Neural crest cell (in vitro differentiated cells): Measurements from ENCODE around the gene PADI1. TPM values are rescaled to one million over a fixed set of nuclear protein-coding genes. Genes with fewer than 3 reads are reported as not detected.

Source experiments
- DNase-seq: peaks from one replicate; pipeline ENCODE4 v3.0.0; 2021; ENCODE audit warnings: low read depth, mixed read lengths, low spot score
- H3K27ac Mint-ChIP-seq: one replicate; pipeline ENCODE4 v1.8.0; 2021; ENCODE audit warnings: mild to moderate bottlenecking, mixed read lengths; ENCODE audit not compliant: unreplicated experiment
- H3K27me3 Mint-ChIP-seq: 2 replicates; pipeline ENCODE4 v1.8.0; 2021; ENCODE audit warnings: low read depth, mild to moderate bottlenecking, mixed read lengths
- H3K36me3 Mint-ChIP-seq: 2 replicates; pipeline ENCODE4 v1.8.0; 2021; ENCODE audit warnings: low read depth, mild to moderate bottlenecking, mixed read lengths
- H3K4me1 Mint-ChIP-seq: 2 replicates; pipeline ENCODE4 v1.8.0; 2021; ENCODE audit warnings: mixed read lengths
- H3K4me3 Mint-ChIP-seq: one replicate; pipeline ENCODE4 v1.8.0; 2021; ENCODE audit warnings: mild to moderate bottlenecking, mixed read lengths
- H3K9me3 Mint-ChIP-seq: 2 replicates; pipeline ENCODE4 v1.8.0; 2021; ENCODE audit warnings: mixed read lengths
- total RNA-seq: library from RNA; stranded (reverse); gene quantifications from 2 replicates; pipeline ENCODE4 v1.2.1, GENCODE V29; 2021
- TF ChIP-seq, protein P1 (sequence below): fragments of 200-600 bp; sonication (generic); conservative IDR thresholded peaks from 2 replicates; pipeline ENCODE4 v1.5.0; 2021; ENCODE audit warnings: antibody characterized with exemption, mild to moderate bottlenecking

PADI1 gene
- total RNA-seq, 1 donor from 2014 or later = not detected

DNA sequence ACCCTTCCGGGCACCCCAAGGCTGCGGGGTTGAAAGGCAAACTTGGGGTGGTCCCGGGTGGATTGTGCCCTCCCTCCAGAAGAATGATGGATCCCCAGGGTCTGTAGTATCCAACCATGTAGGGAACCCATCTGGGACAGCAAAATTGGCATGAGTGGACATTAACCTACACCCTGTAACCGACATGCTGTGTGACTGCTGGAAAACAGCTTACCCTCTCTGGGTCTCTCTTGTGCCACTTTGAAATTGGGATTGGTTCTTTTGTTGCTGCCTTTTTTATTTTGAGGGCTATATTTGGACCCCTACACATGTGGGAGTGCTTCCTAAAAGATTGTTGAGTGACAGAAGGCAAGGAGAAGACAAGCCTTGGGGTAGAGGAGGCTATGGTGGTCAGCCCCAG lies 19.5 kb downstream of the PADI1 start:
- Mint-ChIP-seq H3K4me1 (no peaks in the 10 kb centered on the region), H3K27ac (no peak overlapping the region), H3K36me3 (no peaks in the 10 kb centered on the region), H3K27me3 (peaks cover 15% of the 10 kb centered on the region), H3K9me3 (no peaks in the 10 kb centered on the region), H3K4me3 (no peak overlapping the region)
- DNase-seq = no peak
- TF ChIP-seq, protein P1, sequence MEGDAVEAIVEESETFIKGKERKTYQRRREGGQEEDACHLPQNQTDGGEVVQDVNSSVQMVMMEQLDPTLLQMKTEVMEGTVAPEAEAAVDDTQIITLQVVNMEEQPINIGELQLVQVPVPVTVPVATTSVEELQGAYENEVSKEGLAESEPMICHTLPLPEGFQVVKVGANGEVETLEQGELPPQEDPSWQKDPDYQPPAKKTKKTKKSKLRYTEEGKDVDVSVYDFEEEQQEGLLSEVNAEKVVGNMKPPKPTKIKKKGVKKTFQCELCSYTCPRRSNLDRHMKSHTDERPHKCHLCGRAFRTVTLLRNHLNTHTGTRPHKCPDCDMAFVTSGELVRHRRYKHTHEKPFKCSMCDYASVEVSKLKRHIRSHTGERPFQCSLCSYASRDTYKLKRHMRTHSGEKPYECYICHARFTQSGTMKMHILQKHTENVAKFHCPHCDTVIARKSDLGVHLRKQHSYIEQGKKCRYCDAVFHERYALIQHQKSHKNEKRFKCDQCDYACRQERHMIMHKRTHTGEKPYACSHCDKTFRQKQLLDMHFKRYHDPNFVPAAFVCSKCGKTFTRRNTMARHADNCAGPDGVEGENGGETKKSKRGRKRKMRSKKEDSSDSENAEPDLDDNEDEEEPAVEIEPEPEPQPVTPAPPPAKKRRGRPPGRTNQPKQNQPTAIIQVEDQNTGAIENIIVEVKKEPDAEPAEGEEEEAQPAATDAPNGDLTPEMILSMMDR = no peak

DNA sequence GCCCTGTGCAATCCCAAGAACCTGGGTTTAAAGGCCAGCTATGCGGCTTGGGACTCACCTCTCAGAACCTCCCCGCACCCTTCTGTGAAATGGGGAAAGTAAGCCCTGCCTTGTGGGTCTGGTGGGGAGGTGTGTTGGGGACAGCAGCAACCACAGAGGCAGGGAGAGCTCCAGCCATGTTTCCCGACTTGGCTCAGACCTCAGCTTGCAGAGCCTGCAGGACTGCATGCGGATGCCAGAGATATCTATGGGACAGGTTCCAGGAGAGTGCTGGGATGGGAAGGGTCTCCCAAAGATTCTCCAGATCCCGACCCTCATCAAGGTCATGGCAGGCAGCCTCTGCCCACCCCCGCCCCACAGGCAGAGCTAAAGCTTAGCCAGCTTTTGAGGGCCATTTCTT lies 20.2 kb downstream of the PADI1 start:
- Mint-ChIP-seq H3K36me3 (no peaks in the 10 kb centered on the region), H3K27ac (peak overlapping the region; percentile 35), H3K9me3 (no peaks in the 10 kb centered on the region), H3K4me3 (no peak overlapping the region), H3K4me1 (no peaks in the 10 kb centered on the region), H3K27me3 (peaks cover 15% of the 10 kb centered on the region)
- no peak for DNase-seq
- TF ChIP-seq, protein P1 = no peak

DNA sequence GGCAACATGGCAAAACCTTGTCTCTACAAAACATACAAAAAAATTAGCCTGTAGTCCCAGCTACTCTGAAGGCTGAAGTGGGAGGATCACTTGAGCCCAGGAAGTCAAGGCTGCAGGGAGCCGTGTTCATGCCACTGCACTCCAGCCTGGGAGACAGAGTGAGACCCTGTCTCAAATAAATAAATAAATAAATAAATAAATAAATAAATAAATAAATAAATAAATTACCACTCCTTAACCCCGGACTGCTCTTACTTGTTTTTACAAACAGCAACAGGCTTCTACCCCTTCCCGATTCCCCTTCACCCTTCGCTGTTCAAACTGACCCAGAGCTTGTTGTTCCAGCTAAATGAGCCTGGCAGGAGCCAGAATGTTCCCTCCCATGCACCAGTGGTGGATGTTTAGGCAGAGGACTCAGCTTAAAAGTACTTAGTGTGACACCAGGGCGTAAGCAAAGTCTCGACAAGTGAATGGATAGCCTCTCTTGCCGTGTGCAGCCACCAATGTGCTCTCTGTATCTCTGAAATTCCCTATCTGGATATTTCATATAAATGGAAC lies 22.5 kb downstream of the PADI1 start:
- no peak overlapping the region for H3K27ac Mint-ChIP-seq
- no peaks in the 10 kb centered on the region for H3K4me1 Mint-ChIP-seq
- DNase-seq = no peak
- H3K27me3 Mint-ChIP-seq = peaks cover 3% of the 10 kb centered on the region
- no peaks in the 10 kb centered on the region for H3K9me3 Mint-ChIP-seq
- no peak overlapping the region for H3K4me3 Mint-ChIP-seq
- TF ChIP-seq, protein P1 = no peak
- no peaks in the 10 kb centered on the region for H3K36me3 Mint-ChIP-seq

DNA sequence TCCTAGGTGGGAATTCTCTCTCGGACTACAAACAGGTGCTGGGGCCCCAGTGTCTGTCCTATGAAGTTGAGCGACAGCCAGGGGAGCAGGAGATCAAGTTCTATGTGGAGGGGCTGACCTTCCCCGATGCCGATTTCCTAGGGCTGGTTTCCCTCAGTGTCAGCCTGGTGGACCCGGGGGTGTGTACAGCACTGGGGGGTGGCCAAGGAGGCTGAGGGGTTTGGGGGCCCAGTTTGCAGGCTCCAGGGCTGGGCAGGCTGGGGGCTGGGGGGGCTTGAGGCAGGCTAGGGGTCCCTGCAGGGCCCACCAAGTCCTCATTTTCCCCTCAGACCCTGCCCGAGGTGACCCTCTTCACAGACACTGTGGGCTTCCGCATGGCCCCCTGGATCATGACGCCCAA lies 23.7 kb downstream of the PADI1 start:
- Mint-ChIP-seq H3K4me1 (no peaks in the 10 kb centered on the region), H3K27ac (no peak overlapping the region), H3K4me3 (no peak overlapping the region), H3K36me3 (no peaks in the 10 kb centered on the region), H3K27me3 (no peaks in the 10 kb centered on the region), H3K9me3 (no peaks in the 10 kb centered on the region)
- DNase-seq = no peak
- TF ChIP-seq, protein P1 = no peak

DNA sequence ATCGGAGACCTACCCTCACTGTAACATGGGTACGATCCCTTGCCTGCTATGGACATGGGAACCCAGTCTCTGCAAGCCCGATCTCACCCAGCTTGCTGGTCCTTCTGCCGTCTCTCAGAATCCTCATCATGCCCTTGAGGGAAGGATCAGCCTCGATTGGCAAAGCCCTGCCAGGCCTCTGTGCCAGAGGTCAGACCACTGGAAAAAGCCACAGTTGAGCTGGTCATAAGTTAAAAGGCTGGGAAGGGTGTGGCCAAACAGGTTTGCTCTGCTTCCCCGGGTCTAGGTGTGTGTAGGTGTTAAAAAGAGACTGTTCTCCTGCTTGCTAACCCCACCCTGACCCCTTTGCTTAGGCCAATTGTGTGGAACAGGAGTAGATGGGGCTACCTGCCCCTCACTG lies 24.5 kb downstream of the PADI1 start:
- H3K4me3 Mint-ChIP-seq = no peak overlapping the region
- no peaks in the 10 kb centered on the region for H3K9me3 Mint-ChIP-seq
- H3K36me3 Mint-ChIP-seq = no peaks in the 10 kb centered on the region
- H3K27me3 Mint-ChIP-seq = no peaks in the 10 kb centered on the region
- TF ChIP-seq, protein P1 = no peak
- no peaks in the 10 kb centered on the region for H3K4me1 Mint-ChIP-seq
- H3K27ac Mint-ChIP-seq = no peak overlapping the region
- no peak for DNase-seq
